Common myeloid progenitor, CD34-positive (primary cell): Measurements from ENCODE around the gene PRR35.
"Not testable (repeated sequence)": the region's sequence is repeated elsewhere in the genome, so short reads cannot be mapped to it uniquely, and the experiment has no call there.

ENCODE experiments used
- CTCF ChIA-PET: fragments of 350-600 bp; sonication (Branson Sonifier 250); formaldehyde crosslinking; loops from one replicate; lab custom pipeline; 2021; ENCODE audit warnings: antibody characterized with exemption; lab: Charles Lee
- POLR2A ChIA-PET: fragments of 350-600 bp; sonication (Branson Sonifier 250); formaldehyde crosslinking; loops from one replicate; lab custom pipeline; 2021; ENCODE audit warnings: antibody characterized with exemption; lab: Charles Lee
- DNase-seq, 3 donors: peaks; one replicate each; pipeline versions ENCODE4 v3.0.0 to v3.0.0-alpha.2; 2013
- H3K27ac ChIP-seq, 2 experiments: 1 replicate in 1 of 2; 2 replicates in 1 of 2; pipeline ENCODE4 v1.7.0; 2013; ENCODE audit warnings: inconsistent platforms in 2 of 2, low read length in 2 of 2, mild to moderate bottlenecking in 2 of 2, low read depth in 1 of 2, moderate library complexity in 1 of 2; ENCODE audit not compliant: severe bottlenecking in 2 of 2, insufficient read depth in 1 of 2, poor library complexity in 1 of 2
- H3K27me3 ChIP-seq, 5 experiments: replicated peaks in 2 of 5; 1 replicate in 3 of 5; 2 replicates in 2 of 5; pipeline versions ENCODE4 v1.6.1 to v1.7.0; 2013; ENCODE audit warnings: low read length in 4 of 5, mild to moderate bottlenecking in 2 of 5, moderate library complexity in 2 of 5, inconsistent platforms in 1 of 5; ENCODE audit not compliant: insufficient read depth in 5 of 5, control insufficient read depth in 4 of 5
- H3K36me3 ChIP-seq, 4 experiments: 1 replicate in 2 of 4; 2 replicates in 2 of 4; pipeline versions ENCODE4 v1.6.1 to v1.7.0; 2013; ENCODE audit warnings: low read length in 3 of 4, control low read depth in 1 of 4, mild to moderate bottlenecking in 1 of 4; ENCODE audit not compliant: control insufficient read depth in 4 of 4, insufficient read depth in 4 of 4
- H3K4me1 ChIP-seq, 4 experiments: 1 replicate in 3 of 4; 2 replicates in 1 of 4; pipeline versions ENCODE4 v1.6.1 to v1.7.1; 2013; ENCODE audit warnings: low read length in 3 of 4, mild to moderate bottlenecking in 3 of 4, control low read depth in 1 of 4, inconsistent platforms in 1 of 4, moderate library complexity in 1 of 4; ENCODE audit not compliant: control insufficient read depth in 4 of 4, insufficient read depth in 4 of 4; ENCODE audit errors: control extremely low read depth in 1 of 4
- H3K4me3 ChIP-seq, 7 experiments: 1 replicate in 4 of 7; 2 replicates in 3 of 7; pipeline versions ENCODE4 v1.5.1 to v1.7.0; 2013; ENCODE audit warnings: mild to moderate bottlenecking in 7 of 7, low read length in 6 of 7, moderate library complexity in 6 of 7, inconsistent platforms in 2 of 7, low read depth in 2 of 7, control low read depth in 1 of 7; ENCODE audit not compliant: insufficient read depth in 4 of 7, control insufficient read depth in 1 of 7; ENCODE audit errors: extremely low read depth in 1 of 7
- H3K9me3 ChIP-seq, 5 experiments: 1 replicate in 4 of 5; 2 replicates in 1 of 5; pipeline versions ENCODE4 v1.6.1 to v1.7.1; 2013; ENCODE audit warnings: low read length in 4 of 5, mild to moderate bottlenecking in 2 of 5, inconsistent platforms in 1 of 5, low read depth in 1 of 5, moderate library complexity in 1 of 5; ENCODE audit not compliant: control insufficient read depth in 4 of 5, insufficient read depth in 2 of 5; ENCODE audit errors: control extremely low read depth in 1 of 5
- WGBS: methylation state at CpG from one replicate; pipeline ENCODE4 v1.1.5; 2013; ENCODE audit not compliant: insufficient coverage; 5-methylcytosine and 5-hydroxymethylcytosine counted together

The PRR35 gene

DNA sequence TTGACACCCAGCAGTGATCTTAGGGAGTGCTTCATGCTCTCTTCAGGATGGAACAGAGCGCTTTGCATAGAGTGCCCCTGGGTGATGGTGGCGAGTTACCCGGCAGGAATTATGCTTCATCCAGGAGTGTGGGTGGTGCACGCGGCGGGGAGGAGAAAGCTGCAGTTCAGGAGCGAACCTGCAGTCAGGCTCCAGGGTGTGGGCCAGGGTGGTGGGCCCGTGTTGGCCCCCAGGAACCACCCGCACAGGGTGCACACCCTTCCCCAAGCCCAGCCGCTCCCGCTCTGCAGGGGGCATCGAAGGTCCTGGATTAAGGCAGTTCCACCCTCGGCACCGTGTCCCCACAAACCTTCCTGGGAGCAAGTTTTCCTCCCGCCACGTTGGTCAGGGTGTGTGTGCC, 33.6 kb downstream of the PRR35 start:
- ChIA-PET CTCF (interaction anchor here (0.8 to 2.1 kb wide), 5 partner anchors 10 to 20 kb away, joined by 3 to 5 read pairs (median 4); no protein-coding TSS in a partner anchor), POLR2A (no interaction called here)
- peaks cover 0 to 20% (median 14%) of the 10 kb centered on the region in 4 experiments for H3K36me3 ChIP-seq
- DNase-seq = no peak
- H3K4me3 ChIP-seq = no peak overlapping the region
- H3K27ac ChIP-seq = no peak overlapping the region
- peaks cover 0 to 39% (median 29%) of the 10 kb centered on the region in 4 experiments for H3K4me1 ChIP-seq
- H3K27me3 ChIP-seq = no peaks in the 10 kb centered on the region
- WGBS = 98% methylated on average over 13 of the region's 16 CpGs
- no peaks in the 10 kb centered on the region for H3K9me3 ChIP-seq

DNA sequence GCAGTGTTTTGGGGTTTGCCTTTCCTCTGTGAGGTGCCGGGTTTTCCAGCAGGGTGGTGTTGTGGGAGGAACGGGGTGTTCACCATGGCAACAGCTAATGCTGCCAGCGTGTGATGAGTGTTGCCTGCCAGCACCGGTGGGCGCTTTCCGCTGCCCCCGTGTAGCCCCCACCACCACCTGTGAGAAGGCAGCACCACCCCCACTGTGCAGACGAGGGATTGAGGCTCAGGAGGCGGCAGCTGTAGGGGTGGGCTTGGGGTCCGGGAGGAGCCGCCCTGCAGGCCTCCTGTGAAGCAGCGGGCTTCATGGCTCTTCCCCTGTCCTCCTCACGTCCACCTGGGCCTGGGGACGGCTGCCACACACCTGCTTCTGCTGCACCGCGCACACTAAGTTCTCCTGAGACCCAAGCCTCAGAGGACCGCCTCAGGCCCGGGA, 34.9 kb downstream of the PRR35 start:
- ChIA-PET CTCF (interaction anchor here (0.6 kb wide), 1 partner anchor 13 kb away, joined by 4 read pairs; no protein-coding TSS in a partner anchor), POLR2A (no interaction called here)
- DNase-seq = no peak
- H3K4me1 ChIP-seq = peaks cover 0 to 39% (median 29%) of the 10 kb centered on the region in 4 experiments
- H3K27ac ChIP-seq = no peak overlapping the region
- H3K4me3 ChIP-seq = no peak overlapping the region
- H3K27me3 ChIP-seq = no peaks in the 10 kb centered on the region
- 98% methylated on average over 14 of the region's 18 CpGs for WGBS
- H3K36me3 ChIP-seq = peaks cover 0 to 30% (median 17%) of the 10 kb centered on the region in 4 experiments
- H3K9me3 ChIP-seq = no peaks in the 10 kb centered on the region

DNA sequence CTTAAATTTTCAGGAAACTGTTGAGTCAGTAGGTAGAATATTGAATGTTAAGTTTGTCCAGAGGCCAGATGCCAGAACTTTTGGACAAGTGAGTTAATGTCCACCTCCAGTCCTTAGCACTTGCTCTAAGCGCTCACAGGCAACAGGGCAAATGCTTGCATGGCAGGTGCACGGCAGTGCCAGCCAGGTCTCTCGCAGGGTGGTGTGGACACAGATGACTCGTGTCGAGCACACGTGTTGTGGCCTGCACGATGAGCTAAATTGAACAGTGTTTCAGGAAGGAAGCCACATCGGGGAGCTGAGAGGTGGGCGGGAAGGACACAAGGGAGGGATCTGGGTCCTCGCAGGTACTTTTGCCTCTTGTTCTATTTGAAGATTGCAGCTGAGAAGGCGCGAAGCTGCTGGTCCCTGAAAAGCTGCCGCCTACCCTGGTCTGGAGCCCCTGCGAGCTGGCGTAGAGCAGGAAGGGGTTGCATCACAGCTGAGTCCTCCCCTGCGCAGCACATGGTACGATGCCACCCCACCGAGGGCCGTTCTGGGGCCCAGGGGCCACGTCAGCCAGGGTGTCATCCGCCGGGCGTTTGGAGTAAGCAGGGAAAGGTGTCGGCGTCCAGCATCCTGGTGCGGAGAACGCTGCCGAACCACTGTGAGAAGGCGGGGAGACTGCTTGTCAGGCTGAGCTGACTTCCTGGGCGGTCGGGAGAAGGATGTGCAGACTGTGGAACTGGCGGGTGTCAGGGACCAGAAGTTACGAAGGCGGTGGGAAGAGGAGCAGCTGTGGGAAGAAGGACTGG, 35.9 kb downstream of the PRR35 start:
- ChIA-PET CTCF (interaction anchor here (0.6 to 1.0 kb wide), 4 partner anchors 20 to 64 kb away, joined by 3 to 4 read pairs (median 3); no protein-coding TSS in a partner anchor), POLR2A (no interaction called here)
- peaks cover 0 to 37% (median 26%) of the 10 kb centered on the region in 4 experiments for H3K4me1 ChIP-seq
- peaks cover 0 to 30% (median 17%) of the 10 kb centered on the region in 4 experiments for H3K36me3 ChIP-seq
- H3K9me3 ChIP-seq = no peaks in the 10 kb centered on the region
- H3K27me3 ChIP-seq = no peaks in the 10 kb centered on the region
- no peak overlapping the region for H3K4me3 ChIP-seq
- 96% methylated on average over 31 of the region's 34 CpGs for WGBS
- no peak for DNase-seq
- H3K27ac ChIP-seq = no peak overlapping the region

DNA sequence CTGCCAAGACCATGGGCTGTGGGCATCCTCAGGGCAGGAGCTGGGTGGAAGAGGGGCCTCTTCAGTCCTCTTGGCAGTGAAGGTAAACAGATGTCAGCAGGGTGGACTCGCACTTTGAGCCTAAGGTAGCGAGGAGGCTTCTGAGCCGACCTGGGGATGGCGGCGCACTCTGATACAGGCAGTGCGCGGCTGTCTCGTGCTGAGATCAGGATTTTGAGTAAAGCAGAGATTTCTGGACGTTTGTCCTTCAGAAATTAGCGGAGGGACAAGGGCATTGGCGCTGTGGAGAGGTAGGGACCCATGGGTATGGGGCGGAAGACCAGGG, 36.5 kb downstream of the PRR35 start:
- H3K4me1 ChIP-seq = peaks cover 0 to 34% (median 24%) of the 10 kb centered on the region in 4 experiments
- POLR2A ChIA-PET = no interaction called here
- H3K36me3 ChIP-seq = peaks cover 0 to 30% (median 17%) of the 10 kb centered on the region in 4 experiments
- no peak overlapping the region for H3K4me3 ChIP-seq
- no peak for DNase-seq
- CTCF ChIA-PET = interaction anchor here (0.6 to 1.0 kb wide), 4 partner anchors 20 to 63 kb away, joined by 3 to 4 read pairs (median 3); no protein-coding TSS in a partner anchor
- no peaks in the 10 kb centered on the region for H3K27me3 ChIP-seq
- H3K9me3 ChIP-seq = no peaks in the 10 kb centered on the region
- H3K27ac ChIP-seq = no peak overlapping the region
- 96% methylated on average over 12 of the region's 12 CpGs for WGBS

DNA sequence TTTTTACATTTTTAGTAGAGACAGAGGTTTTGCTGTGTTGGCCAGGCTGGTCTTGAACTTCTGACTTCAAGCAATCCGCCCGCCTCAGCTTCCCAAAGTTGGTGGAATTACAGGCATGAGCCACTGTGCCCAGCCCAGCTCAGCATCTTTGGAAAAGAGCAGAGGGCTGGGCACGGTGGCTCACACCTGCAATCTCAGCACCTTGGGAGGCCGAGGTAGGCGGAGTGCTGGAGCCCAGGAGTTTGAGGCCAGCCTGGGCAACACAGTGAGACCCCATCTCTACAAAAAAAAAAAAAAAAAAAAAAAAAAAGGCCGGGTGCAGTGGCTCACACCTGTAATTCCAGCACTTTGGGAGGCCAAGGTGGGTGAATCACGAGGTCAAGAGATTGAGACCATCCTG, 37.5 kb downstream of the PRR35 start:
- H3K27me3 ChIP-seq, CTCF ChIA-PET, DNase-seq, H3K9me3 ChIP-seq, H3K27ac ChIP-seq, POLR2A ChIA-PET, H3K4me3 ChIP-seq: not testable (repeated sequence)
- H3K36me3 ChIP-seq = peaks cover 0 to 30% (median 18%) of the 10 kb centered on the region in 4 experiments
- H3K4me1 ChIP-seq = peaks cover 0 to 25% (median 15%) of the 10 kb centered on the region in 4 experiments
- 98% methylated on average over 4 of the region's 7 CpGs for WGBS

DNA sequence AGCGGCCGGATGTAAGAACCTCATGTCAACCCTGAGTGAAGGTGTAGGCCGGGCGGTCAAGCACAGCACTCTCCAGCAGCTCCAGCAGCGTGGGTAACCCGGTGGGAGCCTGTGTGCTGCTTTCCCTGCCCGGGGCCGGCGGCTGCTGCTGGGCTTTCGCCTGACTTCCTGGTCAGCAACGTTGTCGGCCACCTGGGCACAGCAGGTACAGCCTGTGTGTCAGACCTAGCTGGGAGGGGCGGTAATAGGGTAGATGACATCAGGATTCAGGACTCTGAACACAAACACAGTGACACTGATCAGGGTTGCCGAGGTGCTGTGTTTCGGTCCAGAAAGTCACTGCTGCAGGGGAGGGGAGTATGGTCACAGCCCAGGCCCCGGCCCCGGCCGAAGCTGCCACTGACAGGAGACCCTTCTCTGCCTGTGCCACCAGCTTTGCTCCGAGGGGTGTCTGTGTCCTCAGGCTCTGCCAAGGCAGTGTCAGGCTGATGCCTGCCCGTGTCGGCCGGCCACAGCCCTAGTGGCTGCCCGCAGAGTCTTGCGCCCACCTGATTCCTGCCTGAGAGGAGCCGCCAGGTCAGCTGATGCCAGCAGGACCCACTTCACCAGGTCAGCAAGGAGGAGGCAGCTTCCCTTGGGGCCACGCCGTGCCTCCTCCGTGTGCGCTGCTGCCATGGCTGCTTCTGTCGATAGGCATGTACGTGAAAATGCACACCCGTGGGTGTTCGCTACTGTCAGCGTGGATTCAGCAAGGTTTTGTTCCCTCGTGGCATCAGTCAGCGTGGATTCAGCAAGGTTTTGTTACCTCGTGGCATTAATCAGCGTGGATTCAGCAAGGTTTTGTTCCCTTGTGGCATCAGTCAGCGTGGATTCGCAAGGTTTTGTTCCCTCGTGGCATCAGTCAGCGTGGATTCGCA, 38.9 kb downstream of the PRR35 start:
- ChIA-PET CTCF (interaction anchor here (0.7 to 2.0 kb wide), 6 partner anchors 9 to 53 kb away, joined by 3 to 11 read pairs (median 6); partner anchors contain the start of gene RAB40C), POLR2A (interaction anchor here (0.6 kb wide), 1 partner anchor 10 kb away, joined by 4 read pairs; no protein-coding TSS in a partner anchor)
- Histone ChIP-seq H3K4me3 (no peak overlapping the region), H3K36me3 (peaks cover 0 to 26% (median 15%) of the 10 kb centered on the region in 4 experiments), H3K27ac (no peak overlapping the region), H3K9me3 (no peaks in the 10 kb centered on the region), H3K4me1 (peaks cover 0 to 10% (median 7%) of the 10 kb centered on the region in 4 experiments), H3K27me3 (no peaks in the 10 kb centered on the region)
- no peak for DNase-seq
- WGBS = 99% methylated on average over 37 of the region's 43 CpGs
